LNCaP clone FGC (cell line): ENCODE data around the gene CDC42EP3.
A peak's percentile ranks its signal among the peaks of the same experiment; 100 is the strongest.

Source experiments
- DNase-seq: peaks from one replicate; pipeline ENCODE4 v3.0.0-alpha.2; 2011; ENCODE audit warnings: low read depth
- H3K4me3 ChIP-seq: 2 replicates; pipeline ENCODE4 v1.5.1; 2011; ENCODE audit warnings: mild to moderate bottlenecking, low read depth, low read length, control low read depth
- TF ChIP-seq, protein P1 (sequence below): IDR thresholded peaks from 2 replicates; pipeline ENCODE4 v1.5.1; 2012; ENCODE audit warnings: mild to moderate bottlenecking; ENCODE audit not compliant: control insufficient read depth, insufficient read depth; ENCODE audit errors: extremely low read depth

Gene CDC42EP3

DNA sequence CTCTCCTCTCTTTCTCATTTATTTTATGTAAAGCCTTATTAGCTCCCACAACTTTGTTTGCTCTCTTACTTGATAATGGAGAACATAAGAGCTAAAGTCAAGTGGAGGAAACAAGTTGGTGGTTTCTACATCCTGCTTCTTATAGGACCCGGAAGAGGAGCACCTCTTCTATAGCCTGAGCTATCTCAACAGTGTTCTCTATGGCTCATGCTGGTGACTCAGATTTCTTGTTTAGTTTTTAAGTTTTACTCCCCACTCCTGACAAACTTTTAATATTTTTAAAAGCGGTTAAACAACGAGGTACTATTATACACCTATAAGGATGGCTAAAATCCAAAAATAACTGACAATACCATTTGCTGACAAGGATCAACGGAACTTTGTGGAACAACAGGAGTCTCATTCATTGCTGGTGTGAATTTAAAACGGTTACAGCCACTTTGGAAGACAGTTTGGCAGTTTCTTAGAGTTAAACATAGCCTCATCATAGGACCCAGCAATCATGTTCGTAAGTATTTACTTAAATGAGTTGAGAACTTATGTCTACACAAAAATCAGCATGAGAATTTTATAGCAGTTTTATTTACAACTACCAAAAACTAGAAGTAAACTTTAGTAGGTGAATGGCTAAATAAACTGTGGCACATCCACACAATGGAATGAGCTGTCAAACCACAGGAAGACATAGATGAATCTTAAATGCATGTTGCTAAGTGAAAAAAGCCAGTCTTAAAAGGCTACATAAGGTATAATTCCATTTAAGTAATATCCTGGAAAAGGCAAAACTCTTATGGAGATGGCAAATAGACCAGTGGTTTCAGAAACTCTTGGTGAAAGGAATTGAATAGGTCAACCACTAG is 12.7 kb upstream of the CDC42EP3 start:
- H3K4me3 ChIP-seq = no peak overlapping the region
- TF ChIP-seq, protein P1, sequence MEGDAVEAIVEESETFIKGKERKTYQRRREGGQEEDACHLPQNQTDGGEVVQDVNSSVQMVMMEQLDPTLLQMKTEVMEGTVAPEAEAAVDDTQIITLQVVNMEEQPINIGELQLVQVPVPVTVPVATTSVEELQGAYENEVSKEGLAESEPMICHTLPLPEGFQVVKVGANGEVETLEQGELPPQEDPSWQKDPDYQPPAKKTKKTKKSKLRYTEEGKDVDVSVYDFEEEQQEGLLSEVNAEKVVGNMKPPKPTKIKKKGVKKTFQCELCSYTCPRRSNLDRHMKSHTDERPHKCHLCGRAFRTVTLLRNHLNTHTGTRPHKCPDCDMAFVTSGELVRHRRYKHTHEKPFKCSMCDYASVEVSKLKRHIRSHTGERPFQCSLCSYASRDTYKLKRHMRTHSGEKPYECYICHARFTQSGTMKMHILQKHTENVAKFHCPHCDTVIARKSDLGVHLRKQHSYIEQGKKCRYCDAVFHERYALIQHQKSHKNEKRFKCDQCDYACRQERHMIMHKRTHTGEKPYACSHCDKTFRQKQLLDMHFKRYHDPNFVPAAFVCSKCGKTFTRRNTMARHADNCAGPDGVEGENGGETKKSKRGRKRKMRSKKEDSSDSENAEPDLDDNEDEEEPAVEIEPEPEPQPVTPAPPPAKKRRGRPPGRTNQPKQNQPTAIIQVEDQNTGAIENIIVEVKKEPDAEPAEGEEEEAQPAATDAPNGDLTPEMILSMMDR = no peak
- DNase-seq = no peak

DNA sequence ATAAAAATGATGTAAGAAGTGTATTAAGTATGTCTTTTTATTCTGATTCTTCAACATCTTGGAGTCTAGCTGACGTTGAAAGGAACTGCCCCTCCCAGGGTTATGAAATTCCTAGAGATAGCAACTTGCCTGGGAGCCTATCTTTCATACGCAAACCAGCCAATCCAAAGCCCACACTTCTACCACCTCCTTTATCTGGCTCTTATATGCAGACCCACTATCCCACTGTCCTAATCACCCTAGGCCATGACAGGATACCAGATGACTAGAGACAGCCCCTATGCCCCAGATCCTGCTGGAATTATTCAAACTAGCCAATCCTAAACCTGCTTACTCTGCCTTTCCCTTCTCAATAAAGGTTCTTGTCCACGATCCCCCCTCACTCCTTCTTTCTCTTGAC is 11.8 kb upstream of the CDC42EP3 start:
- no peak for DNase-seq
- H3K4me3 ChIP-seq = no peak overlapping the region
- TF ChIP-seq, protein P1 = no peak

DNA sequence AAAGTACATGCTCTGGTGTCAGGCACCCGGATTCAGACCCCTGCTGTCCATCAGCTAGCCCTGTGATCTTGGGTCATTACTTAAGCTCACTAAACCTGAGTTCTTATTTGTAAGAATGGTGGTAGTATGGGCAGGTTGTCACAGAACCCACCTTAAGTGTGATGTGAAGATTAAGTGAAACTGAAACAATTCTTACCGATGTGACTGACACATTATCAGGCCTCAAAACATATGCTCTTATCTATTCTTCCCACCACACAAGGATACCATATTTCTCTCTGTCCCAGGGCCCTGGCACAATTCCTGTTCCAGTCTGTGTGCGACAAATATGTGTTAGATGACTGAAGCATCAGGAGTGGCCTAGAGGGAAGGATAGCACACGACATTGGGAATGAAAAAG is 11.0 kb upstream of the CDC42EP3 start:
- DNase-seq = no peak
- TF ChIP-seq, protein P1 = no peak
- no peak overlapping the region for H3K4me3 ChIP-seq

DNA sequence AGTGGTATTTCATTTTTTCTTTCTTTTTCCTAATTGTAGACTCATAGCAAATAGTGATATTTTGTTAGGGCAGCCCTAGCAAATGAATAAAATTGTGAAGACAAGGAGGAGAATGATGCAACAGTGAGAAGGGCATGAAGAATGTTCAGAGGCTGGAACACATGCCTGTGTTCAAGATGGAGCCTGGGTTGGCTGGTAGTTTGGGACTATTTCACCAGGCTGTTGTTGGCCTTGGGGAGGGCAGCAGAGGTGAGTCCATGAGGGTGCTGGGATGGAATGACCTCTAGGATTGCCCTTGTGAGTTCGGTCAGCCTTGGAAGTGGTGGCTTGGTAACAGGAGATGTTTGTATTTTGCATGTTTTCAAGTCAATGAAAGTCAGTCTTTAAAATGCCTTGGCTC is 10.1 kb upstream of the CDC42EP3 start:
- DNase-seq = no peak
- TF ChIP-seq, protein P1 = no peak
- no peak overlapping the region for H3K4me3 ChIP-seq

DNA sequence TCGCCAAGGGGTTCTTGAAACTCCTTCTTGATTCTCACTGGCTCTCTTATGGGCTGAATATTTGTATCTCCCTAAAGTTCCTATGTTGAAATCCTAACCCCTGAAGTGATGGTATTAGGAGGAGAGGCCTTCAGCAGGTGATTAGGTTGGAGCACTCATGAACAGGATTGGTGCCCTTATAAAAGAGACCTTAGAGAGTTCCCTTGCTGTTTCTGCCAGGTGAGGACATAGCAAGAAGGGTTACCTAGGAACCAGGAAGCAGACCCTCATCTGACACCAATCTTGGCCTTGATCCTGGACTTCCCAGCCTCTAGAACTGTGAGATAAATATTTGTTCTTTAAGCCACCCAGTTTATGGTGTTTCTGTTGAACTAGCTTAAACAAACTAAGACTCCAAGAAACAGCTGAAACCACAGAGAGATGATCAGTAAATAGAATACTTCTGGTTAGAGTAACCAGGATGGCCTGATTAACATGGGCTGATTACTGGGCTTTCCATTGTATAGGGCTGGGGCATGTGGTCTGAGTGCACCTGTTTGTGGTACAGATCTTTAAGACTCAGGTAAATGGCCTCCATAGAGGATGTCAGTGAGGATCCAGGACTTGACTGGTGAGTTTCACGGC is 7.7 kb upstream of the CDC42EP3 start:
- no peak overlapping the region for H3K4me3 ChIP-seq
- TF ChIP-seq, protein P1 = no peak
- DNase-seq = peak; percentile 91

DNA sequence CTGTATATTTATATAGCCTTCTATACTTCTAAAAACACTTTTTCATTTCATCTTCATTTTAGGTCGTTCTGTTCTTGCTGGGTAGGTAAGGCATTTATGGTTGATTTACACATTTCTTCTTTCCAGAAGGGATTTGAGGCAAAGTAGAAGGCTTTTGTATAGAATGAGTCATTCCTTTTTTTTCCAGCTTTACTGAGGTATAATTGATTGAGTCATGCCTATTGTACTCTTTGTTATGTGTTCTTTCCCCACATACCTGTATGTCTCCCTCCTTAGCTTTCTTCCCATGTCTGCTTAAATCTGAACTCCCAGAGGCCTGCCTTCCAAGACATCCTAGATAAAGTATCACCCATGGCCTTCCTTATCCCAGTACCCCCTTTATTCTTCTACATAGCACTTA is 4.8 kb upstream of the CDC42EP3 start:
- DNase-seq = no peak
- no peak overlapping the region for H3K4me3 ChIP-seq
- TF ChIP-seq, protein P1 = no peak
